ENCODE results near the gene MCF2L. TPM values are rescaled to one million over a fixed set of nuclear protein-coding genes. Genes with fewer than 3 reads are reported as not detected.

The MCF2L gene
- polyA plus RNA-seq, 2 of the 4 experiments (the other 2 are of a cell fraction): 0.36 to 0.92 TPM

DNA sequence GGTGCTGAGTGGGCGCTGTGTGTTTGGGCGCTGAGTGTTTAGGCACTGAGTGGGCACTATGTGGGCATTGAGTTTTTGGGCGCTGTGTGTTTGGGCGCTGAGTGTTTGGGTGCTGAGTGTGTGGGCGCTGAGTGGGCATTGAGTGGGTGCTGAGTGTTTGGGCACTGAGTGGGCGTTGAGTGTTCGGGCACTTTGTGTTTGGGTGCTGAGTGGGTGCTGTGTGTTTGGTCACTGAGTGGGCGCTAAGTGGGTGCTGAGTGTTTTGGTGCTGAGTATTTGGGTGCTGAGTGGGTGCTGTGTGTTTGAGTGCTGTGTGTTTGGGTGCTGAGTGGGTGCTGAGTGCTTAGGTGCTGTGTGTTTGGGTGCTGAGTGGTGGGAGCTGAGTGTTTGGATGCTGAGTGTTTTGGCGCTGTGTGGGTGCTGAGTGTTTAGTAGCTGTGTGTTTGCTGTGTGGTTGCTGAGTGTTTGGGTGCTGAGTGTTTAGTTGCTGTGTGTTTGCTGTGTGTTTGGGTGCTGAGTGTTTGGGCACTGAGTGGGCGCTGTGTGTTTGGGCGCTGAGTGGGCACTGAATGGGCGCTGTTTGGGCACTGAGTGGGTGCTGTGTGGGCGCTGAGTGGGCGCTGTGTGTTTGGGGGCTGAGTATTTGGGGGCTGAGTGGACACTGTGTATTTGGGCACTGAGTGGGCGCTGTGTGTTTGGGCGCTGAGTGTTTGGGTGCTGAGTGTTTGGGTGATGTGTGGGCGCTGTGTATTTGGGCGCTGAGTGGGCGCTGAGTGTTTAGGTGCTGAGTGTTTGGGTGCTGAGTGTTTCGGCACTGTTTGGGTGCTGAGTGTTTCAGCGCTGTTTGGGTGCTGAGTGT, 89.3 kb downstream of the MCF2L start:
- no peaks in the 10 kb centered on the region for H3K4me1 ChIP-seq
- 70% methylated on average over 20 of the region's 21 CpGs for WGBS (ENCODE audit: missing lambda C conversion rate)
- no peak overlapping the region for H3K4me2 ChIP-seq
- H3K4me3 ChIP-seq: no peak overlapping the region
- DNase-seq (ENCODE audit: low read depth in 1 of 2, low spot score in 1 of 2) (no peak), FAIRE-seq (no peak), ATAC-seq (no peak)
- CTCF ChIA-PET: no interaction called here
- no peak overlapping the region for H3K27ac ChIP-seq
- H3K9me3 ChIP-seq: peaks cover 5% of the 10 kb centered on the region; the same call in 1 of the 3 replicates
- POLR2A ChIA-PET: no interaction called here
- peak; percentile 66; the same call in 1 of the 2 replicates for TF ChIP-seq KDM1A (IDR thresholded peaks at IDR 0.05; ENCODE audit: low read depth)
- no peak for TF ChIP-seq EP300 (IDR thresholded peaks at IDR 0.05)
- no peak for TF ChIP-seq SREBF2 (IDR thresholded peaks at IDR 0.05)
- no peak for TF ChIP-seq RAD21 (conservative IDR thresholded peaks at IDR 0.05 in 1 of 2, IDR thresholded peaks at IDR 0.05 in 1 of 2)
- TF ChIP-seq HEYL (CRISPR knock-in tag; IDR thresholded peaks at IDR 0.05): no peak
- peak; percentile 48; the same call in 1 of the 2 replicates for TF ChIP-seq CHD4 (IDR thresholded peaks at IDR 0.05; ENCODE audit: borderline replicate concordance)

DNA sequence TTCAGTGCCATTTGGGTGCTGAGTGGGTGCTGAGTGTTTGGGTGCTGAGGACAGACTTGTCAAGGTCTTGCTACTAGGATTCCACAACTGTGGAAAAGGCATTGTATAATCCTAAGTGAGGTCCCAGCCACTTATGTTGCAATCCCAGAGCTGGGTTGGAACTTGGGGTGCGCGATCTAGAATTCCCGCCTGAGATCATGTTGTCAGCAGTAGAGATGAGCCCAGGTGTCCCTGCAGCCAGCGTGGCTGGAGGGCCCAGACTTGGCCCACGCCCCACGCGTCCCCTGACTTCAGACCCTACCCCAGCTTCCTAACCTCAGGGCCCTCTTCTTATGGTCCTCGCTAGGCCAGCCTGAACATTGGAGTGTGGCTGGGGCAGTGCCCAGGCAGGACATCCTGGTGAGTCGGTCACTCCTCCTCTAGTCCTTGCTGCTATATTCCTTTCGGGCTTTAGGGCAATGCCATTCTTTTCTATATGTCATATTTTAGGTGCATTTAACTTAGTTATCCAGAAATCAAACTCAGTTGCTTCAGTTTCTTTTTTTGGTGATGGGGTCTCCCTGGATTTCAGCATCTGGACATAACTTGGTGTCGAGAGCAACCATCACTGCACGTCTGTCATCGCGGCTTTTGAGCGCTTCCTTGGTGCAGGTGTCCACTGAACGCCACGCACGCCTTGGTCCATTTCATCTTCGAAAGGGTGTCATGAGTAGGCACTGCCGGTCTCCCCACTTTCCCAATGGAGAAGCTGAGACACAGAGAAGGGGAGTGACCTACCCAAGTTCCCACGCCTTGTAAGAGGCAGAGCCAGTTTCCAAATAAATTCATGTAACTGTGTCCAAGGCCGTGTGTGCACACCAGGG, 90.2 kb downstream of the MCF2L start:
- H3K4me2 ChIP-seq: no peak overlapping the region
- FAIRE-seq: no peak
- TF ChIP-seq HMGXB4 (CRISPR knock-in tag; IDR thresholded peaks at IDR 0.05; ENCODE audit: borderline replicate concordance): no peak
- DNase-seq (ENCODE audit: low read depth in 1 of 2, low spot score in 1 of 2): peak in 1 of 2 experiments; percentile 34
- ChIA-PET CTCF (no interaction called here), POLR2A (no interaction called here)
- peak; percentile 55 to 56; a peak in 3 of 6 replicates for ATAC-seq
- H3K27ac ChIP-seq: no peak overlapping the region
- no peaks in the 10 kb centered on the region for H3K4me1 ChIP-seq
- H3K9me3 ChIP-seq: peaks cover 5% of the 10 kb centered on the region; the same call in 1 of the 3 replicates
- 86% methylated on average over 22 of the region's 22 CpGs for WGBS (ENCODE audit: missing lambda C conversion rate)
- H3K4me3 ChIP-seq: no peak overlapping the region

GRCh38 chr13:113059891-113060290, 90.9 kb downstream of the MCF2L start:
- Histone ChIP-seq H3K4me2 (no peak overlapping the region), H3K4me1 (no peaks in the 10 kb centered on the region), H3K4me3 (no peak overlapping the region), H3K9me3 (peaks cover 5% of the 10 kb centered on the region; the same call in 1 of the 3 replicates), H3K27ac (no peak overlapping the region)
- ChIA-PET CTCF (no interaction called here), POLR2A (no interaction called here)
- WGBS (ENCODE audit: missing lambda C conversion rate): 72% methylated on average over 11 of the region's 15 CpGs
- FAIRE-seq (no peak), DNase-seq (ENCODE audit: low read depth in 1 of 2, low spot score in 1 of 2) (no peak), ATAC-seq (peak; percentile 30 to 42; a peak in 3 of 6 replicates)
- TF ChIP-seq BHLHE40 (IDR thresholded peaks at IDR 0.05; ENCODE audit: low read depth, low read length) (no peak), HDAC2 (IDR thresholded peaks at IDR 0.05) (no peak), CBX2 (IDR thresholded peaks at IDR 0.05; ENCODE audit: borderline replicate concordance, low read depth) (no peak), EHF (CRISPR knock-in tag; IDR thresholded peaks at IDR 0.05) (no peak), ZC3H11A (IDR thresholded peaks at IDR 0.05) (no peak), MAFK (IDR thresholded peaks at IDR 0.05; ENCODE audit: partially characterized antibody) (no peak), TP53 (CRISPR knock-in tag; IDR thresholded peaks at IDR 0.05) (no peak), SMC3 (IDR thresholded peaks at IDR 0.05) (no peak), CHD2 (IDR thresholded peaks at IDR 0.05; ENCODE audit: low read length, partially characterized antibody) (no peak), CHD4 (IDR thresholded peaks at IDR 0.05; ENCODE audit: borderline replicate concordance) (no peak), HMGXB4 (CRISPR knock-in tag; IDR thresholded peaks at IDR 0.05; ENCODE audit: borderline replicate concordance) (no peak)
- TF ChIP-seq, protein P1, sequence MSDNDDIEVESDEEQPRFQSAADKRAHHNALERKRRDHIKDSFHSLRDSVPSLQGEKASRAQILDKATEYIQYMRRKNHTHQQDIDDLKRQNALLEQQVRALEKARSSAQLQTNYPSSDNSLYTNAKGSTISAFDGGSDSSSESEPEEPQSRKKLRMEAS (IDR thresholded peaks at IDR 0.05): no peak
- TF ChIP-seq, protein P2, sequence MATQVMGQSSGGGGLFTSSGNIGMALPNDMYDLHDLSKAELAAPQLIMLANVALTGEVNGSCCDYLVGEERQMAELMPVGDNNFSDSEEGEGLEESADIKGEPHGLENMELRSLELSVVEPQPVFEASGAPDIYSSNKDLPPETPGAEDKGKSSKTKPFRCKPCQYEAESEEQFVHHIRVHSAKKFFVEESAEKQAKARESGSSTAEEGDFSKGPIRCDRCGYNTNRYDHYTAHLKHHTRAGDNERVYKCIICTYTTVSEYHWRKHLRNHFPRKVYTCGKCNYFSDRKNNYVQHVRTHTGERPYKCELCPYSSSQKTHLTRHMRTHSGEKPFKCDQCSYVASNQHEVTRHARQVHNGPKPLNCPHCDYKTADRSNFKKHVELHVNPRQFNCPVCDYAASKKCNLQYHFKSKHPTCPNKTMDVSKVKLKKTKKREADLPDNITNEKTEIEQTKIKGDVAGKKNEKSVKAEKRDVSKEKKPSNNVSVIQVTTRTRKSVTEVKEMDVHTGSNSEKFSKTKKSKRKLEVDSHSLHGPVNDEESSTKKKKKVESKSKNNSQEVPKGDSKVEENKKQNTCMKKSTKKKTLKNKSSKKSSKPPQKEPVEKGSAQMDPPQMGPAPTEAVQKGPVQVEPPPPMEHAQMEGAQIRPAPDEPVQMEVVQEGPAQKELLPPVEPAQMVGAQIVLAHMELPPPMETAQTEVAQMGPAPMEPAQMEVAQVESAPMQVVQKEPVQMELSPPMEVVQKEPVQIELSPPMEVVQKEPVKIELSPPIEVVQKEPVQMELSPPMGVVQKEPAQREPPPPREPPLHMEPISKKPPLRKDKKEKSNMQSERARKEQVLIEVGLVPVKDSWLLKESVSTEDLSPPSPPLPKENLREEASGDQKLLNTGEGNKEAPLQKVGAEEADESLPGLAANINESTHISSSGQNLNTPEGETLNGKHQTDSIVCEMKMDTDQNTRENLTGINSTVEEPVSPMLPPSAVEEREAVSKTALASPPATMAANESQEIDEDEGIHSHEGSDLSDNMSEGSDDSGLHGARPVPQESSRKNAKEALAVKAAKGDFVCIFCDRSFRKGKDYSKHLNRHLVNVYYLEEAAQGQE (IDR thresholded peaks at IDR 0.05): no peak
- TF ChIP-seq, protein P3, sequence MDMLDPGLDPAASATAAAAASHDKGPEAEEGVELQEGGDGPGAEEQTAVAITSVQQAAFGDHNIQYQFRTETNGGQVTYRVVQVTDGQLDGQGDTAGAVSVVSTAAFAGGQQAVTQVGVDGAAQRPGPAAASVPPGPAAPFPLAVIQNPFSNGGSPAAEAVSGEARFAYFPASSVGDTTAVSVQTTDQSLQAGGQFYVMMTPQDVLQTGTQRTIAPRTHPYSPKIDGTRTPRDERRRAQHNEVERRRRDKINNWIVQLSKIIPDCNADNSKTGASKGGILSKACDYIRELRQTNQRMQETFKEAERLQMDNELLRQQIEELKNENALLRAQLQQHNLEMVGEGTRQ (IDR thresholded peaks at IDR 0.05): no peak

Data from A549 (cell line).